GM23248 (cell line): ENCODE measurements around the gene SLC2A3.
"Not testable (repeated sequence)": the region's sequence is repeated elsewhere in the genome, so short reads cannot be mapped to it uniquely, and the experiment has no call there.

Source experiments
- EZH2 ChIP-seq: fragments of 200-600 bp; sonication (generic); IDR thresholded peaks from 2 replicates; pipeline ENCODE4 v1.6.1; 2018; ENCODE audit warnings: antibody characterized with exemption, mild to moderate bottlenecking; ENCODE audit not compliant: insufficient read depth, poor library complexity, severe bottlenecking
- EZH2phosphoT487 ChIP-seq: fragments of 200-600 bp; sonication (generic); IDR thresholded peaks from 2 replicates; pipeline ENCODE4 v1.6.1; 2018; ENCODE audit warnings: antibody characterized with exemption, moderate library complexity, mild to moderate bottlenecking, low read depth; ENCODE audit not compliant: insufficient read depth

DNA sequence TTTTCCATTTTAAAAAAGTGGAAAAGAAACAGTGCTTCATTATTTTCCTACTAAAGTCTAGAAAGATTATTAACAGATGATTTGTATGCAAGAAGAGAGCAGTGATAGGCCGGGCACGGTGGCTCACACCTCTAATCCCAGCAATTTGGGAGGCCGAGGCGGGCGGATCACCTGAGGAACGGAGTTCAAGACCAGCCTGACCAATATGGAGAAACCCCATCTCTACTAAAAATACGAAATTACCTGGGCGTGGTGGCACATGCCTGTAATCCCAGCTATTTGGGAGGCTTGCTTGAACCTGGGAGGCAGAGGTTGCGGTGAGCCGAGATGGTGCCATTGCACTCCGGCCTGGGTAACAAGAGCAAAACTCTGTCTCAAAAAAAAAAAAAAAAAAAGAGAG is 47.0 kb upstream of the SLC2A3 start:
- not testable (repeated sequence) for TF ChIP-seq EZH2, EZH2phosphoT487
